Activated CD8-positive, alpha-beta memory T cell treated with anti-CD3 and anti-CD28 coated beads for 48 hours (primary cell): ENCODE measurements around the gene DOLK.

Experiments used
- DNase-seq, 3 experiments: peaks; one replicate each; pipeline ENCODE4 v3.0.0-alpha.2; 2020; ENCODE audit warnings: low read depth in 2 of 3, low spot score in 2 of 3

Gene DOLK

GRCh38 chr9:128908372-128908771 is 39.0 kb downstream of the DOLK start:
- DNase-seq, result no peak

DNA sequence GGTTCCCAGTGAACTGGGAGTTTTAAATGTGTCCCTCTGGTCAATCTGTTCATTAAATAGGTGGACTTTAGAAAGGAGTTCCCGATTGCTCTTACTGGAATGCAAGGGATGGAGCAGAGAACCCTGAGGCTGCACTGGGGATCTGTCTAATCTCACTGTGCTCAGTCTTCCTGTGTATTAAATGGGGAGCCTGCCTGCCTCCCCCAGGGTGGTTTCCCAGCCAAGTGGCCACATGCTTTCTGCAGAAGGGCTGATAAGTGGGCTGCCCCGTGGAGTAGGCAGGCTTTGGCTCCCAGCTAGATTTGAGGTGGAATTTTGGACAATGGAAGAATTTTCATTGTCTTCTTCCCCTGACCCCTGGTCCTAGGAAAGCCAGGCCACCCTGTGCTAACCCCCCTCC is 40.7 kb downstream of the DOLK start:
- DNase-seq, result no peak

- DNase-seq, result no peak
Observed at GRCh38 chr9:128905964-128906363, 41.4 kb downstream of the DOLK start.

DNA sequence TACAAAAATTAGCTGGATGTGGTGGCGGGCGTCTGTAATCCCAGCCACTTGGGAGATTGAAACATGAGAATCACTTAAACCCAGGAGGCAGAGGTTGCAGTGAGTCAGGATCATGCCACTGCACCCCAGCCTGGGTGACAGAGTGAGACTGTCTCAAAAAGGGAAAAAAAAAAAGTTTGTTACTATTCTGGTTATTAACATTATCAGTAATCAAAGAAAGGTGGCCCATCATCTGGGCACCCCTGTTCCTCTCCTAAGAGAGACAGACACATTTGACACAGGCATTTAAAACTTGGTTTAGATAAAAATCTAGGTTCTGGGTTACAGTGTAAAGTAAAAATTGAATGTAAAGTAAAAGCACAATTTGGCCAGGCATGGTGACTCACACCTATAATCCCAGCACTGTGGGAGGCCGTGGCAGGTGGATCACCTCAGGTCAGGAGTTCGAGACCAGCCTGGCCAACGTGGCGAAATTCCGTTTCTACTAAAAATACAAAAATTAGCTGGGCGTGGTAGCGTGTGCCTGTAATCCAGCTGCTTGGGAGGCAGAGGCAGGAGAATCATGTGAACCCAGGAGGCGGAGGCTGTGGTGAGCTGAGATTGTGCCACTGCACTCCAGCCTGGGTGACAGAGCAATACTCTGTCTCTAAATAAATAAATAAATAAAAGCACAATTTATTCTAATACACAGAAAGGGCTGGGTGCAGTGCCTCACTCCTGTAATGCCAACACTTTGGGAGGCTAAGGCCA is 43.4 kb downstream of the DOLK start:
- no peak for DNase-seq

GRCh38 chr9:128903079-128903461 is 44.3 kb downstream of the DOLK start:
- DNase-seq, result no peak

- DNase-seq, result peak; percentile 60 to 75 (median 65)
Observed at GRCh38 chr9:128902351-128903078, 44.9 kb downstream of the DOLK start.

DNA sequence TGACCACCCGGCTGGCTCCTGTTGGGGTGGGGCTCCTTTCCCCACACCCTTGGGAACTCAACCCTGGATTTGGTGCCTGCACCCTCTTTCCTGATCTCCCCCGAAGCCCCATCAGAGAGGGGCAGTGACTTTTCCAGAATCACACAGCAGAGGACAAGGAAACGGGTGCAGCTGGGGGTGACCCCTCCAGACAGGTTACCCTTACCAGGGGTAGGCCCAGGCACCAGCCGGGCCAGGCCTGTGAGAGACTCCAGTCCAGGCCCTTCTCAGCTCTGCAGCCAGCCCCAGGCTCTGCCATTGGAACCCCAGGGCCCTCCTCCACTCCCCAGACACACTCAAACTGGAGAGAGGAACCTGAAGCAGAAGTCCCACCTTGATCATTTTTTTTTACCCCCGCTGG is 45.6 kb downstream of the DOLK start:
- no peak for DNase-seq

GRCh38 chr9:128901379-128901778 is 46.0 kb downstream of the DOLK start:
- DNase-seq, result no peak

DNA sequence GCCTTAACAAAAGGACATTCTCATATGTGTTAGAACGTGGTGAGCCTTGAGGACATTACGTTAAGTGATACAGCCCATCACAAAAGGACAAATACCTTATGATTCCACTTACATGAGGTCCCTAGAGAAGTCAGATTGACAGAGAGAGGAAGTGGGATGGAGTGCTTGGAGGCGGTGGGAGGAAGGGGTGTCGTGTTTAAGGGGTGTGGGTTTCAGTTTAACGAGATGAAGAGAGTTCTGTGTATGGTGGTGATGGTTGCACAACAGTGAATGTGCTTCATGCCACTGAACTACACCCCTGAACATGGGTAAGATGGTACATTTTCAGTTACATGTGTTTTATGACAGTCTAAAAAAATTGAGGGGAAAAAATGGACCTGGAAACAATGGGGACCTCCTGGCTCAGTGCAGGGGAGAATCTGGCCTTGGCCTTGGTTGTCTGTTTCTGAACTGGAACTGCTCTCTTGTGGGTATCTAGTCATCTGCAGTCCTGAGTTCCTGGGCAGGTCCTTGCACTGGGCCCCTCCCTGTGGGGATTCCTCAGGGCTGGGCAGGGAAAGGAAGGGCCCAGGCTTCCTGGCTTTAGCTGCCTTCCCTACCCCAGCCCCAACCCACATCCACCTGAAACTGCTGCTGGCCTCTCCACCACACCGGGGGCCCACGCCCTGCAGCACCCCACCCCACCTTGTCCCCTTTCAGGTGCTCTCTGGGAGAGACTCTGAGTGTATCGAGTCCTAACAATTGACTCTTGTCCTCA is 47.7 kb downstream of the DOLK start:
- DNase-seq, result no peak

- DNase-seq, result no peak
Observed at GRCh38 chr9:128898845-128899565, 48.4 kb downstream of the DOLK start.

DNA sequence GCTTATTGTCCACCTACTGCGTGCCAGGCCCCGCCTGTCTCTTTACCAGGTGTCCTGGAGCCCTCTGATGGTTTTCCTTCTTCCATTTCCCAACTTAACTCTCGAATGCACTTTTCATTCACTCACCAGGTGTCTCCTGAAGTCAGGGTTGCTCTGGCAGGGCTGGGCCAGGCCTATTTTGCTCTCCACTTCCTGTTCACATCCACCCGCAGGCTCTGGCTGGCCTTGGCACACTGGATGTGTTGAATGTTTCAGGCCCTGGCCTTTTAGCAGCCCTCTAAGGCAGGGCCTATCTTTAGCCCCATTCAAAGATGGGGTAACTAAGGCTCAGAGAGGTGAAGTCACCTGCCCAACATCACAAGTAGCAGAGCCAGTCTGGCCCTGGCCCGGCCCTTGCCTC is 49.0 kb downstream of the DOLK start:
- DNase-seq, result no peak

- DNase-seq, result no peak
Observed at GRCh38 chr9:128895556-128895955, 51.8 kb downstream of the DOLK start.
